Esophagus muscularis mucosa (tissue), 4 donors: ENCODE measurements around the gene MTTP. TPM values are rescaled to one million over a fixed set of nuclear protein-coding genes. Genes with fewer than 3 reads are reported as not detected.

Source experiments
- DNase-seq: peaks from one replicate; pipeline ENCODE4 v3.0.0-alpha.2; 2017; ENCODE audit errors: extremely low spot score
- H3K27ac ChIP-seq, 4 donors: fragments of 200-600 bp; sonication (generic); replicated peaks in 1 of 4; 1 replicate in 3 of 4; 2 replicates in 1 of 4; pipeline ENCODE4 v1.5.1; 2016 to 2019; ENCODE audit warnings: mild to moderate bottlenecking in 1 of 4
- H3K27me3 ChIP-seq, 4 donors: fragments of 200-600 bp; sonication (generic); one replicate each; pipeline versions ENCODE4 v1.5.1 to v1.6.0; 2016 to 2019
- H3K36me3 ChIP-seq, 4 donors: fragments of 200-600 bp; sonication (generic); one replicate each; pipeline ENCODE4 v1.5.1; 2016 to 2019
- H3K4me1 ChIP-seq, 4 donors: fragments of 200-600 bp; sonication (generic); one replicate each; pipeline ENCODE4 v1.5.1; 2016 to 2019
- H3K4me3 ChIP-seq, 4 donors: fragments of 200-600 bp; sonication (generic); 1 replicate in 2 of 4; 2 replicates in 2 of 4; pipeline ENCODE4 v1.5.1; 2016 to 2019; ENCODE audit warnings: mild to moderate bottlenecking in 4 of 4, moderate library complexity in 1 of 4
- H3K9me3 ChIP-seq, 4 donors: fragments of 200-600 bp; sonication (generic); 1 replicate in 3 of 4; 2 replicates in 1 of 4; pipeline ENCODE4 v1.5.1; 2016 to 2019
- CTCF ChIP-seq, 3 experiments: fragments of 200-600 bp in 2 of 3; fragments of 450-650 bp in 1 of 3; sonication (generic) in 2 of 3; IDR thresholded peaks; one replicate each; pipeline ENCODE4 v1.5.1; 2017 to 2019; ENCODE audit warnings: antibody characterized with exemption in 3 of 3, mild to moderate bottlenecking in 2 of 3, moderate library complexity in 1 of 3
- EP300 ChIP-seq: sonication (generic); formaldehyde crosslinking; IDR thresholded peaks from one replicate; pipeline ENCODE4 v1.6.1; 2017; ENCODE audit warnings: antibody characterized with exemption
- POLR2A ChIP-seq: fragments of 450-650 bp; IDR thresholded peaks from one replicate; pipeline ENCODE4 v1.6.1; 2017; ENCODE audit warnings: antibody characterized with exemption, moderate library complexity, mild to moderate bottlenecking, low read depth
- POLR2AphosphoS5 ChIP-seq, 2 donors: sonication (generic); formaldehyde crosslinking; IDR thresholded peaks; one replicate each; pipeline ENCODE4 v1.6.1; 2017; ENCODE audit warnings: antibody characterized with exemption in 2 of 2
- WGBS: methylation state at CpG from one replicate; pipeline ENCODE4 v1.1.5; 2018; 5-methylcytosine and 5-hydroxymethylcytosine counted together
- intact Hi-C: fragments of 100-400 bp; cut with DNase I; formaldehyde crosslinking; loops from one replicate; pipeline ENCODE4 v1.15.1; 2023
- total RNA-seq, 4 donors: library from RNA; depleted of rRNA; stranded (reverse); fragments of >200 nt; gene quantifications; one replicate each; pipeline versions ENCODE4 v1.1.0 to v1.2.1, GENCODE V29; 2016

MTTP gene
- total RNA-seq, 4 donors from 2014 or later = 0.45 to 1.2 (median 0.70) TPM

GRCh38 chr4:99665983-99666382 lies 91.4 kb downstream of the MTTP start:
- H3K36me3 ChIP-seq = no peaks in the 10 kb centered on the region
- H3K27ac ChIP-seq = no peak overlapping the region
- intact Hi-C loops = no loop called here
- peaks cover 2 to 20% (median 18%) of the 10 kb centered on the region in 4 donors for H3K4me1 ChIP-seq
- TF ChIP-seq EP300 (no peak), POLR2AphosphoS5 (IDR thresholded peaks at IDR 0.05) (no peak), POLR2A (no peak), CTCF (IDR thresholded peaks at IDR 0.05) (no peak)
- no peaks in the 10 kb centered on the region for H3K27me3 ChIP-seq
- WGBS = 62% methylated on average over 1 of the region's 1 CpG
- DNase-seq = no peak
- H3K9me3 ChIP-seq = no peaks in the 10 kb centered on the region
- no peak overlapping the region for H3K4me3 ChIP-seq

GRCh38 chr4:99668472-99668871 lies 93.8 kb downstream of the MTTP start:
- intact Hi-C loops = no loop called here
- DNase-seq = no peak
- TF ChIP-seq POLR2AphosphoS5 (IDR thresholded peaks at IDR 0.05) (no peak), POLR2A (no peak), EP300 (no peak), CTCF (IDR thresholded peaks at IDR 0.05) (no peak)
- Histone ChIP-seq H3K4me1 (peaks cover 2 to 20% (median 18%) of the 10 kb centered on the region in 4 donors), H3K27ac (no peak overlapping the region), H3K9me3 (peaks cover 0 to 23% (median 7%) of the 10 kb centered on the region in 4 donors), H3K27me3 (no peaks in the 10 kb centered on the region), H3K36me3 (no peaks in the 10 kb centered on the region), H3K4me3 (no peak overlapping the region)
- WGBS = 86% methylated on average over 1 of the region's 1 CpG

- 100% methylated on average over 1 of the region's 1 CpG for WGBS
- Histone ChIP-seq H3K27me3 (no peaks in the 10 kb centered on the region), H3K4me1 (peaks cover 2 to 20% (median 18%) of the 10 kb centered on the region in 4 donors), H3K9me3 (peaks cover 0 to 29% (median 10%) of the 10 kb centered on the region in 4 donors), H3K27ac (no peak overlapping the region), H3K36me3 (no peaks in the 10 kb centered on the region), H3K4me3 (no peak overlapping the region)
- DNase-seq = no peak
- TF ChIP-seq CTCF (IDR thresholded peaks at IDR 0.05) (no peak), POLR2AphosphoS5 (IDR thresholded peaks at IDR 0.05) (no peak), POLR2A (no peak), EP300 (no peak)
- intact Hi-C loops = no loop called here
Measured at GRCh38 chr4:99669084-99669483, 94.5 kb downstream of the MTTP start.

- no peaks in the 10 kb centered on the region for H3K36me3 ChIP-seq
- H3K4me3 ChIP-seq = no peak overlapping the region
- peaks cover 0 to 30% (median 11%) of the 10 kb centered on the region in 4 donors for H3K9me3 ChIP-seq
- TF ChIP-seq POLR2A = no peak
- no peak for TF ChIP-seq CTCF (IDR thresholded peaks at IDR 0.05)
- TF ChIP-seq POLR2AphosphoS5 (IDR thresholded peaks at IDR 0.05) = no peak
- no peak for TF ChIP-seq EP300
- intact Hi-C loops = no loop called here
- 77% methylated on average over 5 of the region's 5 CpGs for WGBS
- H3K27me3 ChIP-seq = no peaks in the 10 kb centered on the region
- no peak overlapping the region for H3K27ac ChIP-seq
- no peak for DNase-seq
- H3K4me1 ChIP-seq = peaks cover 2 to 10% (median 6%) of the 10 kb centered on the region in 4 donors
Measured at GRCh38 chr4:99670409-99671073, 95.9 kb downstream of the MTTP start.

Other genes starting within 250 kb of the MTTP start
- gene ADH1C, start 222.1 kb upstream of the MTTP start, total RNA-seq = 1 to 10 TPM; 4.0 to 6.1 (median 4.9) TPM
- gene ADH7, start 139.5 kb upstream of the MTTP start, total RNA-seq = not detected
- gene C4orf17, start 63.8 kb upstream of the MTTP start, total RNA-seq = not detected
- gene TRMT10A, start 10.8 kb upstream of the MTTP start, total RNA-seq = 1 to 10 TPM; 3.0 to 5.3 (median 4.8) TPM
- gene C4orf54, start 83.0 kb downstream of the MTTP start, total RNA-seq = 1 to 10 TPM in 1 of 4 donors, under 1 TPM in 3; under 0.01 to 2.1 (median 0.60) TPM
- 1 to 10 TPM in 2 of 4 donors, under 1 TPM in 2; 0.86 to 2.5 (median 1.1) TPM for gene DAPP1, start 242.0 kb downstream of the MTTP start, total RNA-seq